ENCODE measurements around the gene PPEF2.
A peak's percentile ranks its signal among the peaks of the same experiment; 100 is the strongest.
"Not testable (repeated sequence)": the region's sequence is repeated elsewhere in the genome, so short reads cannot be mapped to it uniquely, and the experiment has no call there.

The PPEF2 gene

GRCh38 chr4:75902352-75902751 is at the start of gene PPEF2:
TSS of gene PPEF2 (minus strand) at chr4:75902452. CDS start at chr4:75896325, 6,127 bp downstream.
- Histone ChIP-seq H3K4me3 (ENCODE audit: low read depth, low read length) (no peak within 1 kb of the TSS), H3K9me3 (ENCODE audit: control insufficient read depth, insufficient read depth, low read depth, low read length) (peaks cover 13% of the 10 kb centered on the region), H3K36me3 (ENCODE audit: control insufficient read depth, insufficient read depth, low read length) (no peaks in the 10 kb centered on the region), H3K27ac (ENCODE audit: low read depth, low read length) (no peak within 1 kb of the TSS), H3K9ac (ENCODE audit: low read length) (no peak within 1 kb of the TSS), H3K4me1 (ENCODE audit: control insufficient read depth, insufficient read depth, low read length) (no peaks in the 10 kb centered on the region), H3K27me3 (ENCODE audit: control insufficient read depth, insufficient read depth, low read length) (no peaks in the 10 kb centered on the region)

GRCh38 chr4:75950213-75950815 is 48.1 kb upstream of the PPEF2 start:
- no peak overlapping the region for H3K4me3 ChIP-seq (ENCODE audit: low read depth, low read length)
- H3K9ac ChIP-seq (ENCODE audit: low read length): no peak overlapping the region
- H3K4me1 ChIP-seq (ENCODE audit: control insufficient read depth, insufficient read depth, low read length): no peaks in the 10 kb centered on the region
- no peak overlapping the region for H3K27ac ChIP-seq (ENCODE audit: low read depth, low read length)
- H3K36me3 ChIP-seq (ENCODE audit: control insufficient read depth, insufficient read depth, low read length): peaks cover 87% of the 10 kb centered on the region
- H3K27me3 ChIP-seq (ENCODE audit: control insufficient read depth, insufficient read depth, low read length): no peaks in the 10 kb centered on the region
- no peaks in the 10 kb centered on the region for H3K9me3 ChIP-seq (ENCODE audit: control insufficient read depth, insufficient read depth, low read depth, low read length)

GRCh38 chr4:75948822-75949444 is 46.7 kb upstream of the PPEF2 start:
- H3K27me3 ChIP-seq (ENCODE audit: control insufficient read depth, insufficient read depth, low read length): no peaks in the 10 kb centered on the region
- peaks cover 76% of the 10 kb centered on the region for H3K36me3 ChIP-seq (ENCODE audit: control insufficient read depth, insufficient read depth, low read length)
- peaks cover 2% of the 10 kb centered on the region; the same call in 1 of the 2 replicates for H3K4me1 ChIP-seq (ENCODE audit: control insufficient read depth, insufficient read depth, low read length)
- no peak overlapping the region for H3K9ac ChIP-seq (ENCODE audit: low read length)
- no peak overlapping the region for H3K27ac ChIP-seq (ENCODE audit: low read depth, low read length)
- no peaks in the 10 kb centered on the region for H3K9me3 ChIP-seq (ENCODE audit: control insufficient read depth, insufficient read depth, low read depth, low read length)
- H3K4me3 ChIP-seq (ENCODE audit: low read depth, low read length): no peak overlapping the region

GRCh38 chr4:75940692-75941253 is 38.5 kb upstream of the PPEF2 start, which contains the start of gene NAAA:
TSS of gene NAAA (minus strand) at chr4:75941013. CDS start at chr4:75940949, 64 bp downstream.
- Histone ChIP-seq H3K27me3 (ENCODE audit: control insufficient read depth, insufficient read depth, low read length) (peaks cover 16% of the 10 kb centered on the region), H3K27ac (ENCODE audit: low read depth, low read length) (no peak within 1 kb of the TSS), H3K9ac (ENCODE audit: low read length) (peak within 1 kb of the TSS; percentile 71), H3K9me3 (ENCODE audit: control insufficient read depth, insufficient read depth, low read depth, low read length) (no peaks in the 10 kb centered on the region), H3K4me3 (ENCODE audit: low read depth, low read length) (peak within 1 kb of the TSS; percentile 87), H3K4me1 (ENCODE audit: control insufficient read depth, insufficient read depth, low read length) (peaks cover 6% of the 10 kb centered on the region; the same call in 1 of the 2 replicates), H3K36me3 (ENCODE audit: control insufficient read depth, insufficient read depth, low read length) (peaks cover 5% of the 10 kb centered on the region)

GRCh38 chr4:75939890-75940691 is 37.8 kb upstream of the PPEF2 start:
- peak overlapping the region; percentile 87 for H3K4me3 ChIP-seq (ENCODE audit: low read depth, low read length)
- peaks cover 4% of the 10 kb centered on the region for H3K36me3 ChIP-seq (ENCODE audit: control insufficient read depth, insufficient read depth, low read length)
- peaks cover 16% of the 10 kb centered on the region for H3K27me3 ChIP-seq (ENCODE audit: control insufficient read depth, insufficient read depth, low read length)
- H3K27ac ChIP-seq (ENCODE audit: low read depth, low read length): no peak overlapping the region
- H3K4me1 ChIP-seq (ENCODE audit: control insufficient read depth, insufficient read depth, low read length): peaks cover 6% of the 10 kb centered on the region; the same call in 1 of the 2 replicates
- peak overlapping the region; percentile 71 for H3K9ac ChIP-seq (ENCODE audit: low read length)
- no peaks in the 10 kb centered on the region for H3K9me3 ChIP-seq (ENCODE audit: control insufficient read depth, insufficient read depth, low read depth, low read length)

- peaks cover 15% of the 10 kb centered on the region for H3K27me3 ChIP-seq (ENCODE audit: control insufficient read depth, insufficient read depth, low read length)
- H3K4me3 ChIP-seq (ENCODE audit: low read depth, low read length): no peak overlapping the region
- H3K9me3 ChIP-seq (ENCODE audit: control insufficient read depth, insufficient read depth, low read depth, low read length): no peaks in the 10 kb centered on the region
- no peaks in the 10 kb centered on the region for H3K4me1 ChIP-seq (ENCODE audit: control insufficient read depth, insufficient read depth, low read length)
- no peak overlapping the region for H3K9ac ChIP-seq (ENCODE audit: low read length)
- no peaks in the 10 kb centered on the region for H3K36me3 ChIP-seq (ENCODE audit: control insufficient read depth, insufficient read depth, low read length)
- no peak overlapping the region for H3K27ac ChIP-seq (ENCODE audit: low read depth, low read length)
These were observed 33.4 kb upstream of the PPEF2 start for GRCh38 chr4:75935628-75936027.

GRCh38 chr4:75930152-75930551 is 27.9 kb upstream of the PPEF2 start:
- Histone ChIP-seq H3K9me3 (ENCODE audit: control insufficient read depth, insufficient read depth, low read depth, low read length) (no peaks in the 10 kb centered on the region), H3K9ac (ENCODE audit: low read length) (no peak overlapping the region), H3K27me3 (ENCODE audit: control insufficient read depth, insufficient read depth, low read length) (no peaks in the 10 kb centered on the region), H3K4me3 (ENCODE audit: low read depth, low read length) (no peak overlapping the region), H3K36me3 (ENCODE audit: control insufficient read depth, insufficient read depth, low read length) (no peaks in the 10 kb centered on the region), H3K4me1 (ENCODE audit: control insufficient read depth, insufficient read depth, low read length) (no peaks in the 10 kb centered on the region), H3K27ac (ENCODE audit: low read depth, low read length) (no peak overlapping the region)

GRCh38 chr4:75924916-75925315 is 22.7 kb upstream of the PPEF2 start:
- not testable (repeated sequence) for H3K9me3 ChIP-seq (ENCODE audit: control insufficient read depth, insufficient read depth, low read depth, low read length); H3K9ac ChIP-seq (ENCODE audit: low read length); H3K27me3 ChIP-seq (ENCODE audit: control insufficient read depth, insufficient read depth, low read length); H3K36me3 ChIP-seq (ENCODE audit: control insufficient read depth, insufficient read depth, low read length); H3K4me3 ChIP-seq (ENCODE audit: low read depth, low read length); H3K4me1 ChIP-seq (ENCODE audit: control insufficient read depth, insufficient read depth, low read length); H3K27ac ChIP-seq (ENCODE audit: low read depth, low read length)

GRCh38 chr4:75924309-75924827 is 22.1 kb upstream of the PPEF2 start:
- Histone ChIP-seq H3K27ac (ENCODE audit: low read depth, low read length) (no peak overlapping the region), H3K9me3 (ENCODE audit: control insufficient read depth, insufficient read depth, low read depth, low read length) (no peaks in the 10 kb centered on the region), H3K9ac (ENCODE audit: low read length) (no peak overlapping the region), H3K36me3 (ENCODE audit: control insufficient read depth, insufficient read depth, low read length) (peaks cover 5% of the 10 kb centered on the region; the same call in 1 of the 2 replicates), H3K27me3 (ENCODE audit: control insufficient read depth, insufficient read depth, low read length) (no peaks in the 10 kb centered on the region), H3K4me3 (ENCODE audit: low read depth, low read length) (no peak overlapping the region), H3K4me1 (ENCODE audit: control insufficient read depth, insufficient read depth, low read length) (peaks cover 4% of the 10 kb centered on the region; the same call in 1 of the 2 replicates)

GRCh38 chr4:75922588-75922987 is 20.3 kb upstream of the PPEF2 start:
- Histone ChIP-seq H3K27me3 (ENCODE audit: control insufficient read depth, insufficient read depth, low read length) (no peaks in the 10 kb centered on the region), H3K9ac (ENCODE audit: low read length) (no peak overlapping the region), H3K27ac (ENCODE audit: low read depth, low read length) (no peak overlapping the region), H3K36me3 (ENCODE audit: control insufficient read depth, insufficient read depth, low read length) (peaks cover 5% of the 10 kb centered on the region; the same call in 1 of the 2 replicates), H3K9me3 (ENCODE audit: control insufficient read depth, insufficient read depth, low read depth, low read length) (no peaks in the 10 kb centered on the region), H3K4me1 (ENCODE audit: control insufficient read depth, insufficient read depth, low read length) (peaks cover 4% of the 10 kb centered on the region; the same call in 1 of the 2 replicates), H3K4me3 (ENCODE audit: low read depth, low read length) (no peak overlapping the region)

Data from HUES6 (cell line).